HCT116 (cell line): ENCODE data around the gene RASSF3. TPM values are rescaled to one million over a fixed set of nuclear protein-coding genes. Genes with fewer than 3 reads are reported as not detected.

Source experiments
- ATAC-seq: fragments of 200-7000 bp; cut with Tn5 transposase; 2 replicates; pipeline ENCODE4 v1.9.1; 2020; ENCODE audit warnings: mild to moderate bottlenecking, moderate library complexity
- BruUV-seq: library from RNA; stranded (reverse); fragments of 400-500 nt; replicated peaks from 2 replicates; lab custom pipeline; 2021; lab: Mats Ljungman, UMichigan
- CTCF ChIA-PET: fragments of 300-600 bp; sonication (Branson Sonifier 250); formaldehyde crosslinking; loops from one replicate; lab custom pipeline; 2021; ENCODE audit warnings: antibody characterized with exemption; lab: Charles Lee
- POLR2A ChIA-PET: fragments of 300-600, 350-600 bp; sonication (Branson Sonifier 250); formaldehyde crosslinking; loops from one replicate; lab custom pipeline; 2021; ENCODE audit warnings: antibody characterized with exemption; lab: Charles Lee
- RAD21 ChIA-PET, 2 experiments: fragments of 300-600 bp; sonication (Branson Sonifier 250); formaldehyde crosslinking; loops; one replicate each; lab custom pipeline; 2023; ENCODE audit warnings: low total read pairs in 2 of 2; ENCODE audit not compliant: uncharacterized antibody in 2 of 2, unreplicated experiment in 2 of 2, low non-redundant PET in 1 of 2; lab: Charles Lee
- DNase-seq: peaks from one replicate; pipeline ENCODE4 v3.0.0-alpha.2; 2010; ENCODE audit warnings: low read depth, low spot score
- H2AFZ ChIP-seq: fragments of 200-600 bp; shearing (Covaris generic), sonication (generic); 2 replicates; pipeline ENCODE4 v1.6.1; 2017; ENCODE audit warnings: low read depth, mixed run types, mixed read lengths, antibody characterized with exemption, low read length; ENCODE audit not compliant: poor library complexity, severe bottlenecking
- H3K27ac ChIP-seq: 2 replicates; pipeline ENCODE4 v1.5.1; 2012; ENCODE audit warnings: low read depth, low read length
- H3K27me3 ChIP-seq: fragments of 200-600 bp; sonication (generic); 2 replicates; pipeline ENCODE4 v1.6.1; 2016; ENCODE audit warnings: mixed run types, low read length, mixed read lengths; ENCODE audit not compliant: insufficient read depth
- H3K36me3 ChIP-seq, 2 experiments: fragments of 200-500 bp in 1 of 2; fragments of 200-600 bp in 1 of 2; sonication (Bioruptor generic) in 1 of 2; sonication (generic) in 1 of 2; 2 replicates each; pipeline versions ENCODE4 v1.5.1 to v1.6.1; 2014 to 2016; ENCODE audit warnings: low read length in 2 of 2, inconsistent platforms in 1 of 2, mixed read lengths in 1 of 2, mixed run types in 1 of 2; ENCODE audit not compliant: insufficient read depth in 2 of 2, control insufficient read depth in 1 of 2
- H3K4me1 ChIP-seq, 2 experiments: fragments of 200-600 bp in 1 of 2; sonication (generic) in 1 of 2; 2 replicates each; pipeline versions ENCODE4 v1.5.1 to v1.6.1; 2012 to 2017; ENCODE audit warnings: low read length in 2 of 2, inconsistent platforms in 1 of 2, mild to moderate bottlenecking in 1 of 2, mixed read lengths in 1 of 2, mixed run types in 1 of 2, moderate library complexity in 1 of 2; ENCODE audit not compliant: insufficient read depth in 2 of 2, control insufficient read depth in 1 of 2
- H3K4me2 ChIP-seq: fragments of 200-600 bp; sonication (generic); 2 replicates; pipeline ENCODE4 v1.6.1; 2017; ENCODE audit warnings: mixed run types, low read length, mixed read lengths
- H3K4me3 ChIP-seq, 2 experiments: fragments of 200-600 bp in 1 of 2; sonication (generic) in 1 of 2; replicated peaks in 1 of 2; 2 replicates each; pipeline ENCODE4 v1.5.1; 2011 to 2016; ENCODE audit warnings: low read length in 2 of 2, control low read depth in 1 of 2, low read depth in 1 of 2, mild to moderate bottlenecking in 1 of 2, mixed read lengths in 1 of 2, mixed run types in 1 of 2
- H3K79me2 ChIP-seq: fragments of 200-600 bp; sonication (generic); 2 replicates; pipeline ENCODE4 v1.6.1; 2017; ENCODE audit warnings: mild to moderate bottlenecking, mixed run types, low read length, moderate library complexity, mixed read lengths; ENCODE audit not compliant: insufficient read depth
- H3K9ac ChIP-seq: fragments of 200-600 bp; sonication (generic); 2 replicates; pipeline ENCODE4 v1.6.1; 2016; ENCODE audit warnings: low read length, mixed read lengths
- H3K9me2 ChIP-seq: fragments of 200-600 bp; sonication (generic), shearing (Covaris generic); 2 replicates; pipeline ENCODE4 v1.6.1; 2017; ENCODE audit warnings: mixed run types, mild to moderate bottlenecking, moderate library complexity; ENCODE audit not compliant: insufficient read depth
- H3K9me3 ChIP-seq, 2 experiments: fragments of 200-500 bp in 1 of 2; fragments of 200-600 bp in 1 of 2; sonication (Bioruptor generic) in 1 of 2; sonication (generic) in 1 of 2; 2 replicates each; pipeline ENCODE4 v1.6.1; 2014 to 2017; ENCODE audit warnings: low read length in 2 of 2, mixed read lengths in 2 of 2, inconsistent platforms in 1 of 2, low read depth in 1 of 2, mild to moderate bottlenecking in 1 of 2, mixed run types in 1 of 2, moderate library complexity in 1 of 2; ENCODE audit not compliant: control insufficient read depth in 1 of 2, insufficient read depth in 1 of 2
- H4K20me1 ChIP-seq: fragments of 200-600 bp; sonication (generic), shearing (Covaris generic); 2 replicates; pipeline ENCODE4 v1.6.1; 2017; ENCODE audit warnings: mixed run types, mild to moderate bottlenecking, moderate library complexity; ENCODE audit not compliant: insufficient read depth
- ATF3 ChIP-seq: IDR thresholded peaks from 2 replicates; pipeline ENCODE4 v1.6.1; 2012
- CBX3 ChIP-seq: IDR thresholded peaks from 2 replicates; pipeline ENCODE4 v1.6.1; 2012; ENCODE audit warnings: low read depth
- EZH2phosphoT487 ChIP-seq: fragments of 200-600 bp; IDR thresholded peaks from 2 replicates; pipeline ENCODE4 v1.6.1; 2018; ENCODE audit warnings: antibody characterized with exemption, borderline replicate concordance
- FOSL1 ChIP-seq: IDR thresholded peaks from 2 replicates; pipeline ENCODE4 v1.6.1; 2012; ENCODE audit warnings: low read depth
- JUND ChIP-seq: IDR thresholded peaks from 2 replicates; pipeline ENCODE4 v1.6.1; 2012
- MAX ChIP-seq: IDR thresholded peaks from 2 replicates; pipeline ENCODE4 v1.6.1; 2012
- POLR2A ChIP-seq: IDR thresholded peaks from 2 replicates; pipeline ENCODE4 v1.7.0; 2011; ENCODE audit warnings: borderline replicate concordance; ENCODE audit not compliant: insufficient read depth, insufficient read length; ENCODE audit errors: extremely low read depth
- POLR2AphosphoS5 ChIP-seq: IDR thresholded peaks from 2 replicates; pipeline ENCODE4 v1.6.1; 2011; ENCODE audit warnings: mild to moderate bottlenecking, low read depth, low read length, moderate library complexity
- YY1 ChIP-seq: IDR thresholded peaks from 2 replicates; pipeline ENCODE4 v1.6.1; 2011; ENCODE audit warnings: low read length, low read depth, moderate library complexity, mild to moderate bottlenecking; ENCODE audit not compliant: insufficient replicate concordance; ENCODE audit errors: extremely low read depth
- ZBTB33 ChIP-seq: IDR thresholded peaks from 2 replicates; pipeline ENCODE4 v1.6.1; 2011; ENCODE audit warnings: mild to moderate bottlenecking, low read length, moderate library complexity; ENCODE audit not compliant: insufficient replicate concordance; ENCODE audit errors: extremely low read depth
- ZFX ChIP-seq: fragments of 450-650 bp; IDR thresholded peaks from 2 replicates; pipeline ENCODE4 v1.6.1; 2017
- ZNF274 ChIP-seq: fragments of 200-500 bp; sonication (Bioruptor generic); IDR thresholded peaks from 2 replicates; pipeline ENCODE4 v1.6.1; 2014; ENCODE audit warnings: mild to moderate bottlenecking, low read depth, low read length, inconsistent platforms
- intact Hi-C: fragments of 100-400 bp; cut with micrococcal nuclease; formaldehyde crosslinking; loops from 2 replicates; pipeline ENCODE4 v1.10.0; 2022
- total RNA-seq: library from RNA; stranded (reverse); gene quantifications from one replicate; pipeline ENCODE4 v1.2.1, GENCODE V29; 2021; ENCODE audit not compliant: unreplicated experiment

The RASSF3 gene
- total RNA-seq, 1 experiment from 2014 or later, result 67.1 TPM

- peaks cover 2 to 6% of the 10 kb centered on the region in 2 experiments; a peak in 1 of 4 replicates for H3K36me3 ChIP-seq
- ChIA-PET CTCF (no interaction called here), POLR2A (no interaction called here), RAD21 (no interaction called here)
- peaks cover 11 to 12% of the 10 kb centered on the region in 2 experiments for H3K4me1 ChIP-seq
- DNase-seq (no peak), ATAC-seq (no peak)
- no peaks in the 10 kb centered on the region for H4K20me1 ChIP-seq
- H3K9me2 ChIP-seq, result no peaks in the 10 kb centered on the region
- no TSS peak for BruUV-seq
- no peaks in the 10 kb centered on the region for H3K79me2 ChIP-seq
- no peak overlapping the region for H3K4me2 ChIP-seq
- no peaks in the 10 kb centered on the region for H3K27me3 ChIP-seq
- no peak overlapping the region for H3K9ac ChIP-seq
- no peak overlapping the region for H2AFZ ChIP-seq
- H3K4me3 ChIP-seq, result no peak overlapping the region
- H3K27ac ChIP-seq, result no peak overlapping the region
- no peaks in the 10 kb centered on the region for H3K9me3 ChIP-seq
- TF ChIP-seq ZBTB33 (no peak), FOSL1 (no peak), ZNF274 (no peak), ATF3 (no peak)
- intact Hi-C loops, result no loop called here
Measured at GRCh38 chr12:64735442-64735841, 125.1 kb downstream of the RASSF3 start.

- no peaks in the 10 kb centered on the region for H3K27me3 ChIP-seq
- no peaks in the 10 kb centered on the region for H3K9me2 ChIP-seq
- H3K36me3 ChIP-seq, result peaks cover 2 to 6% of the 10 kb centered on the region in 2 experiments; a peak in 1 of 4 replicates
- H3K27ac ChIP-seq, result no peak overlapping the region
- POLR2A ChIA-PET, result no interaction called here
- H4K20me1 ChIP-seq, result no peaks in the 10 kb centered on the region
- intact Hi-C loops, result no loop called here
- no peaks in the 10 kb centered on the region for H3K79me2 ChIP-seq
- DNase-seq (no peak), ATAC-seq (no peak)
- TF ChIP-seq POLR2AphosphoS5 (no peak), YY1 (no peak), POLR2A (no peak), JUND (no peak), ZNF274 (no peak), ZFX (no peak), EZH2phosphoT487 (no peak), FOSL1 (no peak), CBX3 (no peak), MAX (no peak)
- H3K9ac ChIP-seq, result no peak overlapping the region
- no peak overlapping the region for H3K4me3 ChIP-seq
- H3K4me1 ChIP-seq, result peaks cover 11 to 12% of the 10 kb centered on the region in 2 experiments
- no peaks in the 10 kb centered on the region for H3K9me3 ChIP-seq
- BruUV-seq, result no TSS peak
- H3K4me2 ChIP-seq, result no peak overlapping the region
- CTCF ChIA-PET, result no interaction called here
- no peak overlapping the region for H2AFZ ChIP-seq
- RAD21 ChIA-PET, result no interaction called here
Measured at GRCh38 chr12:64736771-64737170, 126.5 kb downstream of the RASSF3 start.
